ENCODE results near the gene VANGL1.

VANGL1 gene

DNA sequence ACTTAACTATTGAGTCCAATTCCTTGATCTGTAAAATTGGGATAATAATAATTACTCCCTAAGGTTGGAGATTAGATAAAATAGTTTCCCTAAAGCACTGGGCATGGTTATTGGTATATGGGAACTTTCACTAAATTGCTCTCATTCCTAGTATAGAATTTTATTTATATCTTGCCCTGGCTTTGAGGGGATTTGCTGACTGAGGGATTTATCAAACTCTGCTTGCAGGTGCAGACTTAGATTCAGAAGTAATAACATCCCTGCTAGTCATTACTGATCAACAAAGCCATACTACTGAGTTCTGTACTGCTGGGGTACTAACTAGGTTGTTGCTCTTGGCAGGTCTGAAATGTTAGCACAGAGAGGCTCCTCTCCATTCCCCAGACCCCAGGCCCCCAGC, 84.8 kb downstream of the VANGL1 start:
- Histone ChIP-seq H3K4me3 (ENCODE audit: control insufficient read depth in 1 of 7, extremely low read depth in 1 of 7, insufficient read depth in 4 of 7, low read depth in 2 of 7, low read length in 6 of 7) (no peak overlapping the region), H3K36me3 (ENCODE audit: control insufficient read depth in 4 of 4, insufficient read depth in 4 of 4, low read length in 3 of 4) (no peaks in the 10 kb centered on the region), H3K9me3 (ENCODE audit: control extremely low read depth in 1 of 5, control insufficient read depth in 4 of 5, insufficient read depth in 2 of 5, low read depth in 1 of 5, low read length in 4 of 5) (no peaks in the 10 kb centered on the region), H3K27me3 (replicated peaks in 2 of 5; ENCODE audit: control insufficient read depth in 4 of 5, insufficient read depth in 5 of 5, low read length in 4 of 5) (no peaks in the 10 kb centered on the region), H3K27ac (ENCODE audit: insufficient read depth in 1 of 2, low read depth in 1 of 2, low read length in 2 of 2, poor library complexity in 1 of 2, severe bottlenecking in 2 of 2) (no peak overlapping the region), H3K4me1 (ENCODE audit: control extremely low read depth in 1 of 4, control insufficient read depth in 4 of 4, insufficient read depth in 4 of 4, low read length in 3 of 4) (no peaks in the 10 kb centered on the region)
- ChIA-PET CTCF (interaction anchor here (0.6 kb wide), 1 partner anchor 12 kb away, joined by 3 read pairs; no protein-coding TSS in a partner anchor), POLR2A (no interaction called here)
- no peak for DNase-seq

DNA sequence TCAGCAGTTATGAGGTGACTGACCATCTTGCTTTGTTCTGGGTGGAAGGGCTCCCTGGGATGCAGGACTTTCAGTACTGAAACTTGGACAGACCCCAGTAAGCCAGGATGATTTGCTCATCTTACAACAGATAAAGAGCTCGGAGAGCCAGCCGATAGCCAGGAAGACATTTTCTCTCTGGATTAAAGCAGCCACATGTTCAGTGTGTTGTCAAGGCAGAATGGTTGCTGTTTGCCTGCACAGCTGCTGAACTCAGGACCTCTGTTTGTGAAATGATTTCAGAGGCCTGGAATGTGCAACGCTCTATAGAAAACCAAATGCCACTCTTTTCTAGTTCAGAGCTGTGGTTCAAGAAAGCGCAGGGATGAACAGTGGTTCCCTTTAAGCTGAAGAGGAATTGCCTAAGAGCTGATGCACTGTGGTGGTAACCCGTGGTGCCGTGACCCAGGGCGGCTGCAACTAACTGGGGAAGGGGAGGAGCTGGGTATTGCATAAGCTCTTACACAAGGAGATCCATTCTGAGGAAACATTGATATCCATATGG, 86.0 kb downstream of the VANGL1 start:
- peak in 2 of 3 donors; percentile 23 to 36 for DNase-seq
- H3K27me3 ChIP-seq (replicated peaks in 2 of 5; ENCODE audit: control insufficient read depth in 4 of 5, insufficient read depth in 5 of 5, low read length in 4 of 5), result no peaks in the 10 kb centered on the region
- H3K9me3 ChIP-seq (ENCODE audit: control extremely low read depth in 1 of 5, control insufficient read depth in 4 of 5, insufficient read depth in 2 of 5, low read depth in 1 of 5, low read length in 4 of 5), result no peaks in the 10 kb centered on the region
- no peaks in the 10 kb centered on the region for H3K4me1 ChIP-seq (ENCODE audit: control extremely low read depth in 1 of 4, control insufficient read depth in 4 of 4, insufficient read depth in 4 of 4, low read length in 3 of 4)
- H3K4me3 ChIP-seq (ENCODE audit: control insufficient read depth in 1 of 7, extremely low read depth in 1 of 7, insufficient read depth in 4 of 7, low read depth in 2 of 7, low read length in 6 of 7), result no peak overlapping the region
- CTCF ChIA-PET, result interaction anchor here (0.9 kb wide), 1 partner anchor 15 kb away, joined by 5 read pairs; no protein-coding TSS in a partner anchor
- no peak overlapping the region for H3K27ac ChIP-seq (ENCODE audit: insufficient read depth in 1 of 2, low read depth in 1 of 2, low read length in 2 of 2, poor library complexity in 1 of 2, severe bottlenecking in 2 of 2)
- 87% methylated on average over 6 of the region's 7 CpGs for WGBS (ENCODE audit: insufficient coverage)
- no peaks in the 10 kb centered on the region for H3K36me3 ChIP-seq (ENCODE audit: control insufficient read depth in 4 of 4, insufficient read depth in 4 of 4, low read length in 3 of 4)
- POLR2A ChIA-PET, result no interaction called here

DNA sequence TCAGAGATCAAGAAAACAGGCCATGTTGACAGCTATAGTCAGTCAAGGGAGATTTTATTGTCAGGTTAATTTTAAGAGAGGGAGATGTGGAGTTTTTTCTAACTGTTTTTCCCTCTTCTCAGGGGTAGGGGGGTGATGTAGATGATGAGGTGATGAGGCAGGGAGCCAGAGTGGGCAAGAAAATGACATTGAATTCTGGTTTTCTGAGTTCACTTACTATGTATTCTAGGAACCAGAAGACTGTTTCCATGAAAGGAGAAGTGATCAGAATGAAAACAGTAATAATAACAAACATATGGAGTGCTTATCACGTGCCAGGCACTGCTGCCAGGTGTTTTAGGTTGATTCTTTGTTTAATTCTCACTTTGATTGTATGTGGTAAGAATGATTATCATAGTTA, 86.6 kb downstream of the VANGL1 start:
- CTCF ChIA-PET, result interaction anchor here (0.9 kb wide), 1 partner anchor 15 kb away, joined by 5 read pairs; no protein-coding TSS in a partner anchor
- Histone ChIP-seq H3K27me3 (replicated peaks in 2 of 5; ENCODE audit: control insufficient read depth in 4 of 5, insufficient read depth in 5 of 5, low read length in 4 of 5) (no peaks in the 10 kb centered on the region), H3K27ac (ENCODE audit: insufficient read depth in 1 of 2, low read depth in 1 of 2, low read length in 2 of 2, poor library complexity in 1 of 2, severe bottlenecking in 2 of 2) (no peak overlapping the region), H3K9me3 (ENCODE audit: control extremely low read depth in 1 of 5, control insufficient read depth in 4 of 5, insufficient read depth in 2 of 5, low read depth in 1 of 5, low read length in 4 of 5) (no peaks in the 10 kb centered on the region), H3K4me1 (ENCODE audit: control extremely low read depth in 1 of 4, control insufficient read depth in 4 of 4, insufficient read depth in 4 of 4, low read length in 3 of 4) (no peaks in the 10 kb centered on the region), H3K36me3 (ENCODE audit: control insufficient read depth in 4 of 4, insufficient read depth in 4 of 4, low read length in 3 of 4) (no peaks in the 10 kb centered on the region), H3K4me3 (ENCODE audit: control insufficient read depth in 1 of 7, extremely low read depth in 1 of 7, insufficient read depth in 4 of 7, low read depth in 2 of 7, low read length in 6 of 7) (no peak overlapping the region)
- POLR2A ChIA-PET, result no interaction called here
- no CpG with 5 or more reads among the region's 1 CpG for WGBS (ENCODE audit: insufficient coverage)
- peak in 1 of 3 donors; percentile 18 for DNase-seq

DNA sequence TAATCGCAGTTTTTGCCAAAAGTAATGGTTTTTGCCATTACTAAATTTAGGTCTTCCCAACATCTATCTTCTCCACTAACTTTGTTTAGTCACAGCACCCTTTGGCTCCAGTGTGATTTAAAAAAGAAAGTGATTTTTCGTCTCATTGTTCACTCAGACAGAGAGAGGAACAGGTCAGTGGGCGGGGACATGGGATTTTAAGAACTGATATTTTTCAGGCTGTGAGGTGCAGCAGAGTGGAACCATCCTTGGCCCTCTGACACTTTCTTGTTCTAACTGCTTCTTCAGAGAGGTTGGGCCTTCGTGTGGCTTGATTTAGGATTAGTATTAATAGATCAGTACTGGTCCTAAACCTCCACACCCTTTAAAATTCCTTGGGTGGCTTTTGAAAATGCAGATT, 88.0 kb downstream of the VANGL1 start:
- Histone ChIP-seq H3K36me3 (ENCODE audit: control insufficient read depth in 4 of 4, insufficient read depth in 4 of 4, low read length in 3 of 4) (no peaks in the 10 kb centered on the region), H3K9me3 (ENCODE audit: control extremely low read depth in 1 of 5, control insufficient read depth in 4 of 5, insufficient read depth in 2 of 5, low read depth in 1 of 5, low read length in 4 of 5) (no peaks in the 10 kb centered on the region), H3K27me3 (replicated peaks in 2 of 5; ENCODE audit: control insufficient read depth in 4 of 5, insufficient read depth in 5 of 5, low read length in 4 of 5) (peaks cover 0 to 4% (median 0%) of the 10 kb centered on the region in 5 experiments), H3K27ac (ENCODE audit: insufficient read depth in 1 of 2, low read depth in 1 of 2, low read length in 2 of 2, poor library complexity in 1 of 2, severe bottlenecking in 2 of 2) (no peak overlapping the region), H3K4me3 (ENCODE audit: control insufficient read depth in 1 of 7, extremely low read depth in 1 of 7, insufficient read depth in 4 of 7, low read depth in 2 of 7, low read length in 6 of 7) (no peak overlapping the region), H3K4me1 (ENCODE audit: control extremely low read depth in 1 of 4, control insufficient read depth in 4 of 4, insufficient read depth in 4 of 4, low read length in 3 of 4) (no peaks in the 10 kb centered on the region)
- ChIA-PET POLR2A (no interaction called here), CTCF (no interaction called here)
- no peak for DNase-seq
- 76% methylated on average over 2 of the region's 4 CpGs for WGBS (ENCODE audit: insufficient coverage)

DNA sequence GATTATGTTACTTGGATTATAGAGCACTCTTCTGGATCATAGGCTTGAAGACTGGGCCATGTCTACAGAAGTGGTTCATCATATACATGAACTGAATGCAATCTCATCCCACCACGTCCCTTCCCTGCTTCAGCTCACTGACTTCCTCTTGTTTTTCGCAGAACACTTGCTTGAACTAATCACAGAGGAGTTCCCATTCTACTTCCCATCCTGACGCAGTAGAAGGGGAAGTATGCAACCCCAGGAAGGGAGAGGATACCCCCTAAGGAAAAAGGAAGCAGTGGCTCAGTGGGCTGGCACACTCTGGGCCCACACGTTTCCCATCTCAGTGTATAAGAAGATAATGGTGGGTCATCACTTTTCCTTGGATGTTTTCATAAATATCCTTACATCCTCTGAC, 90.5 kb downstream of the VANGL1 start:
- H3K4me1 ChIP-seq (ENCODE audit: control extremely low read depth in 1 of 4, control insufficient read depth in 4 of 4, insufficient read depth in 4 of 4, low read length in 3 of 4), result no peaks in the 10 kb centered on the region
- H3K9me3 ChIP-seq (ENCODE audit: control extremely low read depth in 1 of 5, control insufficient read depth in 4 of 5, insufficient read depth in 2 of 5, low read depth in 1 of 5, low read length in 4 of 5), result no peaks in the 10 kb centered on the region
- no peak overlapping the region for H3K27ac ChIP-seq (ENCODE audit: insufficient read depth in 1 of 2, low read depth in 1 of 2, low read length in 2 of 2, poor library complexity in 1 of 2, severe bottlenecking in 2 of 2)
- peaks cover 0 to 4% (median 0%) of the 10 kb centered on the region in 5 experiments for H3K27me3 ChIP-seq (replicated peaks in 2 of 5; ENCODE audit: control insufficient read depth in 4 of 5, insufficient read depth in 5 of 5, low read length in 4 of 5)
- no peak for DNase-seq
- no peak overlapping the region for H3K4me3 ChIP-seq (ENCODE audit: control insufficient read depth in 1 of 7, extremely low read depth in 1 of 7, insufficient read depth in 4 of 7, low read depth in 2 of 7, low read length in 6 of 7)
- WGBS (ENCODE audit: insufficient coverage), result 0% methylated on average over 1 of the region's 4 CpGs
- CTCF ChIA-PET, result no interaction called here
- POLR2A ChIA-PET, result no interaction called here
- no peaks in the 10 kb centered on the region for H3K36me3 ChIP-seq (ENCODE audit: control insufficient read depth in 4 of 4, insufficient read depth in 4 of 4, low read length in 3 of 4)

DNA sequence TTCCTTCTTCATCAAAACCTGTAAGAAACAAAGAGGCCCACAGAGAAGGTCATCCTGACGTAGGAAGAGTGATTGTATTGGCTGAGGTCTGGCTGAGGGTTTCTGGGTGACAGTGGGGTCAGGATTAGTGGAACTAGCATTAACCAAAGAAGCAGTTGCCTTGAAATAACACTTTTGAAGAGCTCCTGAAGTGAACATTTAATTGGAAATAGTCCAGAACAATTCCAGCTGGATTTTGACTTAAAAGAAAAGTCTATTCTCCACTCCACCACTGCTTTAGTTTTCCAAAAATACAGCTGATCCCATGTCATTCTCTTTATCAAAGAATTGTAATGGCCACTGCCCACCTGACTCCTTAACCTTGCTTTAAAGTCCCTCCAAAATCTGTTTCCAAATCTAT, 99.0 kb downstream of the VANGL1 start:
- no peak for DNase-seq
- Histone ChIP-seq H3K27ac (ENCODE audit: insufficient read depth in 1 of 2, low read depth in 1 of 2, low read length in 2 of 2, poor library complexity in 1 of 2, severe bottlenecking in 2 of 2) (no peak overlapping the region), H3K9me3 (ENCODE audit: control extremely low read depth in 1 of 5, control insufficient read depth in 4 of 5, insufficient read depth in 2 of 5, low read depth in 1 of 5, low read length in 4 of 5) (no peaks in the 10 kb centered on the region), H3K36me3 (ENCODE audit: control insufficient read depth in 4 of 4, insufficient read depth in 4 of 4, low read length in 3 of 4) (no peaks in the 10 kb centered on the region), H3K27me3 (replicated peaks in 2 of 5; ENCODE audit: control insufficient read depth in 4 of 5, insufficient read depth in 5 of 5, low read length in 4 of 5) (peaks cover 0 to 5% (median 2%) of the 10 kb centered on the region in 5 experiments), H3K4me1 (ENCODE audit: control extremely low read depth in 1 of 4, control insufficient read depth in 4 of 4, insufficient read depth in 4 of 4, low read length in 3 of 4) (no peaks in the 10 kb centered on the region), H3K4me3 (ENCODE audit: control insufficient read depth in 1 of 7, extremely low read depth in 1 of 7, insufficient read depth in 4 of 7, low read depth in 2 of 7, low read length in 6 of 7) (no peak overlapping the region)
- ChIA-PET POLR2A (no interaction called here), CTCF (interaction anchor here (2.3 to 3.5 kb wide), 3 partner anchors 23 to 34 kb away, joined by 7 to 16 read pairs (median 8); no protein-coding TSS in a partner anchor)
- WGBS (ENCODE audit: insufficient coverage), result 83% methylated on average over 1 of the region's 1 CpG

DNA sequence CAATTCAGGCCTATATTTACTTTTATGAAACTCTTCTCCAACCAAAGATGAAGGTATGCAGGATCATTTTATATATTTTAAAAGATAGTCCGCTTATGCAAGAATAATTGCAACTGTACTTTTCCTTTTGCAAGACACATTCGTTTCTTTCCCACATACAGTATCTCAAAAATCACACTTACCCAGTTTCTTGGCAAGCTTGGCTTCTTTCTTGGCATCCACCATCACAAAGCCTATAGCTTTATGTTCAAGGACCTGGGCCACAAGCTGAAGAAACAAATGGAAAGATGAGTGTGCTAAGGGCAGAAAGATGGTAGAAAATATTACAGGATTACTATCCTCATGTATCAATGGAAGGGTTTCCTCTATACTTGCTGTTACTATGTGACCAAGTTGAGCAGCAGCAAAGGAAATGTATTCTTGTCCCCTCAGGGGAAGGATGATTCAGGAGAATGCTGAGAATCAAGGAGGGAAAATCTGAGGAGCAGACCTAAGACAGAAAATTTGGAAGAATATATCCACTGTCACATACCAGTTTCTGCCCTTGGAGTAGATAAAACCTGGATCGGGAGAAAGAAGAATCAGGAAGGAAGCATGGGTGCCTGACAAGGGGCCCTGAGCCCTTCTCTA, 103.0 kb downstream of the VANGL1 start:
- DNase-seq, result no peak
- 0% methylated on average over 1 of the region's 3 CpGs for WGBS (ENCODE audit: insufficient coverage)
- Histone ChIP-seq H3K4me3 (ENCODE audit: control insufficient read depth in 1 of 7, extremely low read depth in 1 of 7, insufficient read depth in 4 of 7, low read depth in 2 of 7, low read length in 6 of 7) (no peak overlapping the region), H3K9me3 (ENCODE audit: control extremely low read depth in 1 of 5, control insufficient read depth in 4 of 5, insufficient read depth in 2 of 5, low read depth in 1 of 5, low read length in 4 of 5) (no peaks in the 10 kb centered on the region), H3K36me3 (ENCODE audit: control insufficient read depth in 4 of 4, insufficient read depth in 4 of 4, low read length in 3 of 4) (no peaks in the 10 kb centered on the region), H3K27ac (ENCODE audit: insufficient read depth in 1 of 2, low read depth in 1 of 2, low read length in 2 of 2, poor library complexity in 1 of 2, severe bottlenecking in 2 of 2) (no peak overlapping the region), H3K4me1 (ENCODE audit: control extremely low read depth in 1 of 4, control insufficient read depth in 4 of 4, insufficient read depth in 4 of 4, low read length in 3 of 4) (no peaks in the 10 kb centered on the region), H3K27me3 (replicated peaks in 2 of 5; ENCODE audit: control insufficient read depth in 4 of 5, insufficient read depth in 5 of 5, low read length in 4 of 5) (peaks cover 0 to 4% (median 0%) of the 10 kb centered on the region in 5 experiments)
- POLR2A ChIA-PET, result no interaction called here
- CTCF ChIA-PET, result no interaction called here
